B cell (primary cell): ENCODE results near the gene MIDN. TPM values are rescaled to one million over a fixed set of nuclear protein-coding genes. Genes with fewer than 3 reads are reported as not detected.
"Not testable (repeated sequence)": the region's sequence is repeated elsewhere in the genome, so short reads cannot be mapped to it uniquely, and the experiment has no call there.

ENCODE experiments used
- ATAC-seq: fragments of 200-7000 bp; cut with Tn5 transposase; one replicate; pipeline ENCODE4 v1.10.0; 2021; ENCODE audit warnings: low read depth, mild to moderate bottlenecking, moderate number of reproducible peaks, moderate library complexity
- CTCF ChIA-PET: fragments of 350-600 bp; sonication (Branson Sonifier 250); formaldehyde crosslinking; loops from one replicate; lab custom pipeline; 2021; ENCODE audit warnings: antibody characterized with exemption, inconsistent platforms; lab: Charles Lee
- POLR2A ChIA-PET: fragments of 350-600 bp; sonication (Branson Sonifier 250); formaldehyde crosslinking; loops from one replicate; lab custom pipeline; 2021; ENCODE audit warnings: antibody characterized with exemption; lab: Charles Lee
- DNase-seq: peaks from one replicate; pipeline ENCODE4 v3.0.0; 2013
- H2AFZ ChIP-seq: 2 replicates; pipeline ENCODE4 v1.6.1; 2012; ENCODE audit warnings: mild to moderate bottlenecking, low read depth, low read length; ENCODE audit not compliant: insufficient read depth, poor library complexity, severe bottlenecking
- H3K27ac ChIP-seq, 2 donors: 1 replicate in 1 of 2; 2 replicates in 1 of 2; pipeline ENCODE4 v1.5.1; 2012 to 2013; ENCODE audit warnings: low read length in 2 of 2, mild to moderate bottlenecking in 2 of 2, moderate library complexity in 1 of 2
- H3K27me3 ChIP-seq, 4 experiments: fragments of 200-600 bp in 1 of 4; sonication (generic) in 1 of 4; replicated peaks in 1 of 4; 1 replicate in 2 of 4; 2 replicates in 2 of 4; pipeline versions ENCODE4 v1.6.1 to v1.7.0; 2013 to 2016; ENCODE audit warnings: low read length in 3 of 4, mild to moderate bottlenecking in 2 of 4, mixed read lengths in 1 of 4, moderate library complexity in 1 of 4; ENCODE audit not compliant: insufficient read depth in 4 of 4, control insufficient read depth in 3 of 4; ENCODE audit errors: control extremely low read depth in 1 of 4
- H3K36me3 ChIP-seq, 2 experiments: replicated peaks in 1 of 2; 1 replicate in 1 of 2; 2 replicates in 1 of 2; pipeline versions ENCODE4 v1.6.1 to v1.7.1; 2013; ENCODE audit warnings: low read length in 1 of 2; ENCODE audit not compliant: insufficient read depth in 2 of 2, control insufficient read depth in 1 of 2; ENCODE audit errors: control extremely low read depth in 1 of 2, extremely low read depth in 1 of 2
- H3K4me1 ChIP-seq, 2 donors: fragments of 200-600 bp in 1 of 2; sonication (generic) in 1 of 2; 1 replicate in 1 of 2; 2 replicates in 1 of 2; pipeline versions ENCODE4 v1.5.1 to v1.6.1; 2013 to 2017; ENCODE audit warnings: low read length in 2 of 2; ENCODE audit not compliant: control insufficient read depth in 2 of 2, insufficient read depth in 2 of 2
- H3K4me2 ChIP-seq: replicated peaks from 2 replicates; pipeline ENCODE3; 2012; ENCODE audit warnings: mild to moderate bottlenecking, low read depth, low read length; ENCODE audit not compliant: poor library complexity, severe bottlenecking
- H3K4me3 ChIP-seq, 5 experiments: fragments of 200-600 bp in 1 of 5; sonication (generic) in 1 of 5; 1 replicate in 3 of 5; 2 replicates in 2 of 5; pipeline versions ENCODE4 v1.5.1 to v1.7.0; 2011 to 2016; ENCODE audit warnings: low read length in 4 of 5, mild to moderate bottlenecking in 4 of 5, low read depth in 2 of 5, control low read depth in 1 of 5, moderate library complexity in 1 of 5; ENCODE audit not compliant: insufficient read depth in 1 of 5; ENCODE audit errors: control extremely low read depth in 1 of 5, extremely low read depth in 1 of 5
- H3K79me2 ChIP-seq: fragments of 200-600 bp; sonication (generic); one replicate; pipeline ENCODE4 v1.6.0; 2016; ENCODE audit warnings: low read length; ENCODE audit not compliant: control insufficient read depth, insufficient read depth
- H3K9ac ChIP-seq: fragments of 200-600 bp; sonication (generic); 2 replicates; pipeline ENCODE4 v1.6.1; 2017; ENCODE audit warnings: mild to moderate bottlenecking, low read length, moderate library complexity
- H3K9me3 ChIP-seq, 3 donors: one replicate each; pipeline versions ENCODE4 v1.6.1 to v1.7.1; 2013; ENCODE audit warnings: low read length in 2 of 3; ENCODE audit not compliant: control insufficient read depth in 2 of 3, insufficient read depth in 1 of 3; ENCODE audit errors: control extremely low read depth in 1 of 3
- H4K20me1 ChIP-seq: 2 replicates; pipeline ENCODE4 v1.6.0; 2012; ENCODE audit warnings: mild to moderate bottlenecking, low read length; ENCODE audit not compliant: insufficient read depth, control insufficient read depth, poor library complexity, severe bottlenecking
- H3K27ac Mint-ChIP-seq: one replicate; pipeline ENCODE4 v1.8.0; 2021; ENCODE audit warnings: mixed read lengths
- H3K27me3 Mint-ChIP-seq: one replicate; pipeline ENCODE4 v1.8.0; 2021; ENCODE audit warnings: mixed read lengths
- H3K4me1 Mint-ChIP-seq: one replicate; pipeline ENCODE4 v1.8.0; 2021; ENCODE audit warnings: mixed read lengths
- H3K4me3 Mint-ChIP-seq: one replicate; pipeline ENCODE4 v1.8.0; 2021; ENCODE audit warnings: mixed read lengths
- H3K9me3 Mint-ChIP-seq: one replicate; pipeline ENCODE4 v1.8.0; 2022; ENCODE audit warnings: mixed read lengths; ENCODE audit not compliant: insufficient read depth
- EZH2 ChIP-seq: IDR thresholded peaks from 2 replicates; pipeline ENCODE4 v1.6.1; 2012; ENCODE audit warnings: borderline replicate concordance, low read depth, mild to moderate bottlenecking, moderate library complexity, low read length; ENCODE audit not compliant: insufficient read depth, poor library complexity, severe bottlenecking
- whole genome bisulfite sequencing: methylation state at CpG from one replicate; pipeline ENCODE4 v1.1.5; 2013; ENCODE audit warnings: missing lambda C conversion rate; ENCODE audit not compliant: insufficient coverage; 5-methylcytosine and 5-hydroxymethylcytosine counted together
- intact Hi-C: fragments of 100-400 bp; cut with micrococcal nuclease; formaldehyde crosslinking; loops from one replicate; pipeline ENCODE4 v1.10.0; 2022
- polyA plus RNA-seq: library from polyadenylated mRNA; depleted of rRNA; stranded (reverse); fragments of >200 nt; gene quantifications from 2 replicates; pipeline ENCODE4 v1.2.3, GENCODE V29; 2012
- total RNA-seq, 2 donors: library from RNA; stranded (reverse); fragments of 120-200 nt in 1 of 2; gene quantifications; 1 replicate in 1 of 2; 2 replicates in 1 of 2; pipeline versions ENCODE4 v1.2.3 to v1.2.4, GENCODE V29; 2013 to 2022
- TF ChIP-seq, protein P1 (sequence below): fragments of 200-600 bp; IDR thresholded peaks from one replicate; pipeline ENCODE4 v1.8.0; 2022; ENCODE audit warnings: antibody characterized with exemption, mild to moderate bottlenecking

MIDN gene
- total and polyA plus RNA-seq, 2 donors (not counting 1 experiment from before 2014, with no cell fraction given): 98.5 to 156 TPM

DNA sequence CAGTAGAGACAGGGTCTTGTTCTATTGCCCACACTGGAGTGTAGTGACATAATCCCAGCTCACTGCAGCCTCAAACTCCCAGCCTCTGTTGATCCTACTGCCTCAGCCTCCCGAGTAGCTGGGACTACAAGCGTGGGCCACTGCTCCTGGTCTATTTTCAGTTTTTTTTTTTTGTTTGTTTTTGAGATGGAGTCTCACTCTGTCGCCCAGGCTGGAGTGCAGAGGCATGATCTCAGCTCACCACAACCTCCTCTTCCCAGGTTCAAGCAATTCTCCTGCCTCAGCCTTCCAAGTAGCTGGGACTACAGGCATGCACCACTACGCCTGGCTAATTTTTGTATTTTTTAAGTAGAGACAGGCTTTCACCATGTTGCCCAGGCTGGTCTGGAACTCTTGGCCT lies 47.8 kb upstream of the MIDN start:
- H3K27me3 Mint-ChIP-seq, POLR2A ChIA-PET, H2AFZ ChIP-seq, H3K9me3 ChIP-seq, H3K4me2 ChIP-seq, H3K4me1 Mint-ChIP-seq, H3K9ac ChIP-seq, H3K4me3 Mint-ChIP-seq, H3K4me3 ChIP-seq, DNase-seq, H3K36me3 ChIP-seq, H3K79me2 ChIP-seq, intact Hi-C loops, H3K27ac Mint-ChIP-seq, ATAC-seq, H3K9me3 Mint-ChIP-seq, H3K27me3 ChIP-seq, H4K20me1 ChIP-seq, H3K4me1 ChIP-seq, H3K27ac ChIP-seq: not testable (repeated sequence)
- 100% methylated on average over 1 of the region's 4 CpGs for WGBS
- CTCF ChIA-PET: interaction anchor here (0.6 to 3.2 kb wide), 3 partner anchors 15 to 88 kb away, joined by 3 to 16 read pairs (median 3); no protein-coding TSS in a partner anchor

DNA sequence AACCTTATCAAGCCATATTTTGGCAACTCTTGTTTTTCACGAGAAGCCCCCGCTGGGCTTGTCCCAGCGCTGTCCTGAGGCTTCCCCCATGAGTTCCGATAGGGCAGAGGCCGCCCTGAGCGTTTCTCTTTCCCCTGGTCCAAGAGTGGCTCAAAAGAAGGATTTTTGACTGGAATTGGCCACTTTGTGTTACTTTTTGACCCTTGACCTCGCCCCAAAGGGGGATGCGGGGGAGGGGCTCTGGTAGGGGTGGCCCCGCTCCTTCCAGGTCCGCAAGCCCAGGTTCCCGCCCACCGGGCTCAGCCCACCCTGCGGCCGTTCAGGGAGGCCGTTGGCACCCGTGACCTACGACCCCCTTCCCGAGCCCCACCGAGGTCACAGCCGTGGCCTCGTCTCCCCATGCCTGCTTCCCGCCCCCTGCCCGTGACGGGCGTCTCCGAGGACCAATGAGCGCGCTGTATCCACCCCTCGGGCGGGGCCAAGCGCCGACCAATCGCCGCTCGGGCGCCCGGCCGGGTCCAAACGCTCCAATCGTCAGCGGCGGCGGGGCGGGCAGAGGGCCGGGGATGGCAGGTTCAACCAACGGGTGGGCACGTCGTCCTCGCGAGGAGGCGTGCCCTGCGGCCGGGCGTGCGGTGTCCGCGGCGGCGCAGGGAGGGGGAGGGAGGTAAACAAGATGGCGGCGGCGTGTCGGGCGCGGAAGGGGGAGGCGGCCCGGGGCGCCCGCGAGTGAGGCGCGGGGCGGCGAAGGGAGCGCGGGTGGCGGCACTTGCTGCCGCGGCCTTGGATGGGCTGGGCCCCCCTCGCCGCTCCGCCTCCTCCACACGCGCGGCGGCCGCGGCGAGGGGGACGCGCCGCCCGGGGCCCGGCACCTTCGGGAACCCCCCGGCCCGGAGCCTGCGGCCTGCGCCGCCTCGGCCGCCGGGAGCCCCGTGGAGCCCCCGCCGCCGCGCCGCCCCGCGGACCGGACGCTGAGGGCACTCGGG lies 43.0 kb upstream of the MIDN start, which contains the start of gene STK11:
STK11 (plus strand) TSS at position 665 of the 986 bp plus-strand sequence. CDS start 1,136 bp downstream, outside the sequence.
- Histone ChIP-seq H3K9ac (peak within 1 kb of the TSS; percentile 83), H3K27ac (peak within 1 kb of the TSS; percentile 43 to 65), H2AFZ (peak within 1 kb of the TSS; percentile 67), H3K4me3 (peak within 1 kb of the TSS; percentile 51 to 77 (median 63)), H3K27me3 (no peaks in the 10 kb centered on the region), H3K79me2 (peaks cover 46% of the 10 kb centered on the region), H4K20me1 (peaks cover 40% of the 10 kb centered on the region), H3K9me3 (no peaks in the 10 kb centered on the region), H3K36me3 (peaks cover 0 to 6% of the 10 kb centered on the region in 2 experiments), H3K4me2 (peak within 1 kb of the TSS; percentile 98), H3K4me1 (peaks cover 16 to 32% of the 10 kb centered on the region in 2 donors)
- TF ChIP-seq, protein P1, sequence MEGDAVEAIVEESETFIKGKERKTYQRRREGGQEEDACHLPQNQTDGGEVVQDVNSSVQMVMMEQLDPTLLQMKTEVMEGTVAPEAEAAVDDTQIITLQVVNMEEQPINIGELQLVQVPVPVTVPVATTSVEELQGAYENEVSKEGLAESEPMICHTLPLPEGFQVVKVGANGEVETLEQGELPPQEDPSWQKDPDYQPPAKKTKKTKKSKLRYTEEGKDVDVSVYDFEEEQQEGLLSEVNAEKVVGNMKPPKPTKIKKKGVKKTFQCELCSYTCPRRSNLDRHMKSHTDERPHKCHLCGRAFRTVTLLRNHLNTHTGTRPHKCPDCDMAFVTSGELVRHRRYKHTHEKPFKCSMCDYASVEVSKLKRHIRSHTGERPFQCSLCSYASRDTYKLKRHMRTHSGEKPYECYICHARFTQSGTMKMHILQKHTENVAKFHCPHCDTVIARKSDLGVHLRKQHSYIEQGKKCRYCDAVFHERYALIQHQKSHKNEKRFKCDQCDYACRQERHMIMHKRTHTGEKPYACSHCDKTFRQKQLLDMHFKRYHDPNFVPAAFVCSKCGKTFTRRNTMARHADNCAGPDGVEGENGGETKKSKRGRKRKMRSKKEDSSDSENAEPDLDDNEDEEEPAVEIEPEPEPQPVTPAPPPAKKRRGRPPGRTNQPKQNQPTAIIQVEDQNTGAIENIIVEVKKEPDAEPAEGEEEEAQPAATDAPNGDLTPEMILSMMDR: no peak
- no peak for TF ChIP-seq EZH2
- intact Hi-C loops: loop anchor here (1.0 kb wide), 2 partner anchors 35 to 101 kb away; no protein-coding TSS in a partner anchor
- peak; percentile 92 for ATAC-seq
- POLR2A ChIA-PET: interaction anchor here (0.7 kb wide), 1 partner anchor 68 kb away, joined by 3 read pairs; no protein-coding TSS in a partner anchor
- H3K4me3 Mint-ChIP-seq: peak within 1 kb of the TSS; percentile 94
- H3K4me1 Mint-ChIP-seq: peaks cover 25% of the 10 kb centered on the region
- H3K27ac Mint-ChIP-seq: peak within 1 kb of the TSS; percentile 92
- WGBS: 4% methylated on average over 113 of the region's 114 CpGs
- no peaks in the 10 kb centered on the region for H3K27me3 Mint-ChIP-seq
- CTCF ChIA-PET: no interaction called here
- peak; percentile 99 for DNase-seq
- H3K9me3 Mint-ChIP-seq: no peaks in the 10 kb centered on the region
